Prostate gland (tissue), 2 donors: ENCODE measurements around the gene MEMO1. TPM values are rescaled to one million over a fixed set of nuclear protein-coding genes. Genes with fewer than 3 reads are reported as not detected.
"Not testable (repeated sequence)": the region's sequence is repeated elsewhere in the genome, so short reads cannot be mapped to it uniquely, and the experiment has no call there.

Experiments used
- DNase-seq: peaks from one replicate; pipeline ENCODE4 v3.0.0-alpha.2; 2019; ENCODE audit warnings: low spot score
- H3K27ac ChIP-seq, 2 donors: fragments of 200-600 bp; sonication (generic); 2 replicates each; pipeline ENCODE4 v1.5.1; 2017 to 2019
- H3K27me3 ChIP-seq: fragments of 200-600 bp; sonication (generic); replicated peaks from 2 replicates; pipeline ENCODE4 v1.5.1; 2019; ENCODE audit not compliant: insufficient read depth
- H3K36me3 ChIP-seq, 2 donors: fragments of 200-600 bp; sonication (generic); 1 replicate in 1 of 2; 2 replicates in 1 of 2; pipeline versions ENCODE4 v1.5.1 to v1.8.1; 2017 to 2019
- H3K4me1 ChIP-seq: fragments of 200-600 bp; sonication (generic); replicated peaks from 2 replicates; pipeline ENCODE4 v1.5.1; 2019
- H3K4me3 ChIP-seq, 2 donors: fragments of 200-600 bp; sonication (generic); 2 replicates each; pipeline ENCODE4 v1.5.1; 2017 to 2019
- H3K9me3 ChIP-seq: fragments of 200-600 bp; sonication (generic); 2 replicates; pipeline ENCODE4 v1.5.1; 2017
- POLR2A ChIP-seq: fragments of 450-650 bp; IDR thresholded peaks from one replicate; pipeline ENCODE4 v1.6.1; 2016; ENCODE audit warnings: antibody characterized with exemption, mild to moderate bottlenecking
- POLR2AphosphoS5 ChIP-seq: sonication (generic); formaldehyde crosslinking; IDR thresholded peaks from one replicate; pipeline ENCODE4 v1.6.1; 2017; ENCODE audit warnings: antibody characterized with exemption
- whole genome bisulfite sequencing: methylation state at CpG from one replicate; pipeline ENCODE4 v1.1.5; 2018; 5-methylcytosine and 5-hydroxymethylcytosine counted together
- intact Hi-C: fragments of 100-400 bp; cut with DNase I; formaldehyde crosslinking; loops from one replicate; pipeline ENCODE4 v1.14.2; 2022
- total RNA-seq, 2 donors: library from RNA; depleted of rRNA; stranded (reverse); fragments of >200 nt; gene quantifications; one replicate each; pipeline ENCODE4 v1.1.0, GENCODE V29; 2016
- TF ChIP-seq, protein P1 (sequence below), 4 experiments: fragments of 200-600 bp in 2 of 4; fragments of 450-650 bp in 2 of 4; sonication (generic) in 2 of 4; IDR thresholded peaks; 1 replicate in 3 of 4; 2 replicates in 1 of 4; pipeline ENCODE4 v1.5.1; 2016 to 2019; ENCODE audit warnings: antibody characterized with exemption in 4 of 4, mild to moderate bottlenecking in 2 of 4, moderate library complexity in 2 of 4

MEMO1 gene
- total RNA-seq, 2 donors from 2014 or later, result 25.7 to 38.7 TPM

DNA sequence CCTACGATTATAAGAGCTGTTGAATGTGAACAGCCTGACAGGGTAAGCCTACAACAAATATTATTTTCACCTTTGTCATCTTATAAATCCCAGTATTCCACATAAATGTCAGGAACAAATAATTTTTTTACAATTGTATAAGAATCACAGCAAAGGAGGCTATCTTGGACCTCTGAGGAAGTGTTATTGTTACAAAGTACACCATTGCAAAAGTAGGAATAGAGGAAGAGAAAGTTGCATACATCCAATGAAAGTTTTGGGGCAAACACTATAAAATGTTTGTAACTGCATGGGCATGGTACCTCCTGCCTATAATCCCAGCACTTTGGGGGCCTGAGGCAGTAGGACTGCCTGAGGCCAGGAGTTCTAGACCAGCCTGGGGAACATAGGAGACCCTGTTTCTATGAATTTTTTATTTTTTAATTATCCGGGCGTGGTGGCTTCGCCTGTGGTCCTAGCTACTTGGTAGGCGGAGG lies 715 bp upstream of the MEMO1 start:
- 77% methylated on average over 5 of the region's 5 CpGs for WGBS
- DNase-seq, result no peak
- no peaks in the 10 kb centered on the region for H3K36me3 ChIP-seq
- peak overlapping the region; percentile 93 to 94 for H3K27ac ChIP-seq
- H3K4me3 ChIP-seq, result peak overlapping the region; percentile 66 to 83
- peaks cover 8% of the 10 kb centered on the region for H3K4me1 ChIP-seq
- intact Hi-C loops, result loop anchor here (5.0 to 10.0 kb wide), 2 partner anchors 266 to 777 kb away; partner anchors contain the start of genes EHD3 and YIPF4
- no peaks in the 10 kb centered on the region for H3K9me3 ChIP-seq
- H3K27me3 ChIP-seq, result no peaks in the 10 kb centered on the region
- TF ChIP-seq POLR2AphosphoS5 (no peak), POLR2A (no peak)
- TF ChIP-seq, protein P1, sequence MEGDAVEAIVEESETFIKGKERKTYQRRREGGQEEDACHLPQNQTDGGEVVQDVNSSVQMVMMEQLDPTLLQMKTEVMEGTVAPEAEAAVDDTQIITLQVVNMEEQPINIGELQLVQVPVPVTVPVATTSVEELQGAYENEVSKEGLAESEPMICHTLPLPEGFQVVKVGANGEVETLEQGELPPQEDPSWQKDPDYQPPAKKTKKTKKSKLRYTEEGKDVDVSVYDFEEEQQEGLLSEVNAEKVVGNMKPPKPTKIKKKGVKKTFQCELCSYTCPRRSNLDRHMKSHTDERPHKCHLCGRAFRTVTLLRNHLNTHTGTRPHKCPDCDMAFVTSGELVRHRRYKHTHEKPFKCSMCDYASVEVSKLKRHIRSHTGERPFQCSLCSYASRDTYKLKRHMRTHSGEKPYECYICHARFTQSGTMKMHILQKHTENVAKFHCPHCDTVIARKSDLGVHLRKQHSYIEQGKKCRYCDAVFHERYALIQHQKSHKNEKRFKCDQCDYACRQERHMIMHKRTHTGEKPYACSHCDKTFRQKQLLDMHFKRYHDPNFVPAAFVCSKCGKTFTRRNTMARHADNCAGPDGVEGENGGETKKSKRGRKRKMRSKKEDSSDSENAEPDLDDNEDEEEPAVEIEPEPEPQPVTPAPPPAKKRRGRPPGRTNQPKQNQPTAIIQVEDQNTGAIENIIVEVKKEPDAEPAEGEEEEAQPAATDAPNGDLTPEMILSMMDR (IDR thresholded peaks at IDR 0.05), result no peak

DNA sequence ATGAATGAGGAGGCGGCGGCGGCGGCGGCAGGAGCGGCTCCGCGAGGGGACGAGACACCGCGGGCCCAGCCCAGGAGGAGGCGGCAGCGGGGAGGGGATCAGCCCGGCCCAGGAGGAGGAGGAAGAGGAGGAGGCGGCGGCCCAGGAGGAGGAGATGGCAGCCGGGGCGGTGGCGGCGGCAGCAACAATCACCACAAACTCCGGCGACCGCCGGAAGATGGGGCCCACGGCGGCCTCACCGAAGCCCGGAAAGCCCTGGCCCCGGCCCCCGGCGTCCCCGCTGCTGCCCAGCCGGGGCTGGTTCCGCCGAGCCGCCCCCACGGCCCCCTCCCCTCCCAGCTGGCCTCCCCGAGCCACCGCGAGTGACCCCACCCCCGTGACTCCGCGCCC lies 533 bp downstream of the MEMO1 start:
- H3K4me1 ChIP-seq, result not testable (repeated sequence)

DNA sequence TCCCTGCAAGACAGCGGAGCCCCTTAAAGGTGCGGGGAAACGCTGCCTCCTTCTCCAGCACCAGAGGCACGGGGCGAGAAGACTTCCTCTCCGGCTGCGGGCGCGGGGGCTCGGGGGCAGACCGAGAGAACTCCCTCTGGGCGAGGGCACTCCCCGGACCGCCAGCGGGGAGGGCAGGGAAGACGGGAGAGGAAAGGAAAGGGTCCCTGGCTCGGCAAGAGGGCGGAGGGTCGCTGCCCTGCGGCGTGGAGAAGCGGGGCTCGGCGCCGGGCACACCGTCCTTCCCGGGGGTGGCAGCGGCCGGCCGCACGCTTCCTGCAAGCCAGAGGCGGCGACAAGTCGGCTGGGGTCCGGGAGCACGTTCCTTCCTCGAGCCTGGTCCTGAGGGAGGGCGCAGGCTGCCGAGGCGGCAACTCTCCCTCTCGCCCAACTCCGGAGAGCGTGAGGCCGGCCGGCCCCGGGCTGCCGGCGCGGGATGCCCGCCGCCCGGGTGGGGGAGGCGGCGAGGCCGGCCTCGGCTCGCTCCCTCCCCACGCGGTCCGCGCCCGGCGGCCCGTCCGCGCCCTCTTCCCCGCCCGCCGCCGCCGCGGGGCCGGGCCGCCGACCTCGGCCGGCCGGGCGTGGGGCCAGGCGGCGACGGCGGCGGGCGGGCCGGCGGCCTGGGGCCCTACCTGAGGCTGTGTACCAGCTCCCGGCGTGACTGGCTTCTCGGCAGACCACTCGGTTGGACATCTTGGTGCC lies 1.1 kb downstream of the MEMO1 start:
- Histone ChIP-seq H3K27me3 (no peaks in the 10 kb centered on the region), H3K9me3 (no peaks in the 10 kb centered on the region), H3K4me1 (peaks cover 8% of the 10 kb centered on the region), H3K36me3 (no peaks in the 10 kb centered on the region), H3K27ac (peak overlapping the region; percentile 93 to 94), H3K4me3 (peak overlapping the region; percentile 66 to 83)
- DNase-seq, result peak; percentile 12
- TF ChIP-seq POLR2AphosphoS5, result no peak
- peak; percentile 10 for TF ChIP-seq POLR2A
- intact Hi-C loops, result loop anchor here (1.0 to 10.0 kb wide), 3 partner anchors 54 to 775 kb away; partner anchors contain the start of genes EHD3, SPAST and YIPF4
- WGBS, result 2% methylated on average over 35 of the region's 91 CpGs

More for the DNA sequence above, 533 bp downstream of the MEMO1 start:
- H3K27me3 ChIP-seq, H3K9me3 ChIP-seq, H3K36me3 ChIP-seq, DNase-seq: not testable (repeated sequence)
- Histone ChIP-seq H3K4me3 (peak overlapping the region; percentile 66 to 83), H3K27ac (peak overlapping the region; percentile 93 to 94)
- WGBS, result 1% methylated on average over 12 of the region's 43 CpGs
- intact Hi-C loops, result loop anchor here (5.0 to 10.0 kb wide), 2 partner anchors 267 to 775 kb away; partner anchors contain the start of genes EHD3 and YIPF4

DNA sequence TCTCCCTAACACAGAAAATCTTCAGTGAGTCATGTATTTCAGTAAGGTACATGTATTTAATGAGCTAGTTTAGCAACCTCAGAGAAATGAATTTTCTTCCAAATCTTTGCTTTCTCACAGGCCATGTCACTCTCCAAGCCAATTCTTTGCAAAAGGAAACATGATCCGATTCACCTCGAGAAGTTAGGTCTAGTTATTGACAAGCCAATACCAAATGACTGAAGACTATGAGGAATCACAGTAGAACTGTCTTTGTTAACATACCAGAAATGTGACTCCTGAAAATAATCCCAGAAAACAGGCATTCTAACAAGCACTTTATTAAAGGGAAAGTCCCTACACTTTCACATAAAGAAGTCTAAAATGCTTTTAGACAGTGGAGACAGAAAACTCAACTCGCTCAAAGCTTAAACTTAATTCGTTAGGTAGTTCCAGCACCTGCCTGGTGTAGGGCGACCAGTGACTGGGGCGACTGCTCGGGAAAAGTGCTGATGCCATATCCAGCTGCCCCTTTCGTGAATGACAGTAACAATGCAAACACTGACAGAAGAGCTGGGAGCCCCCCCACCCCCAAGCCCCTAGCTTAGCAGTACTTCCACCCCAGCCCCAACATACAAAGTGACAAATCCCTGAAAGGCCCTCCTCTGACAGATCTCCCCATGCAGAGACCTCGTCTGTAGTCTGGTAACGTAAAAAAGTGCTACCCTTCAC lies 1.8 kb downstream of the MEMO1 start:
- Histone ChIP-seq H3K27ac (peak overlapping the region; percentile 80 to 85), H3K9me3 (no peaks in the 10 kb centered on the region), H3K27me3 (no peaks in the 10 kb centered on the region), H3K4me3 (peak overlapping the region; percentile 66 to 83), H3K36me3 (no peaks in the 10 kb centered on the region), H3K4me1 (peaks cover 8% of the 10 kb centered on the region)
- 0% methylated on average over 10 of the region's 10 CpGs for WGBS
- TF ChIP-seq POLR2AphosphoS5, result no peak
- TF ChIP-seq POLR2A, result no peak
- TF ChIP-seq, protein P1 (IDR thresholded peaks at IDR 0.05), result no peak
- peak; percentile 15 for DNase-seq
- intact Hi-C loops, result loop anchor here (1.0 kb wide), 1 partner anchor 54 kb away; the partner anchor contains the start of gene SPAST

DNA sequence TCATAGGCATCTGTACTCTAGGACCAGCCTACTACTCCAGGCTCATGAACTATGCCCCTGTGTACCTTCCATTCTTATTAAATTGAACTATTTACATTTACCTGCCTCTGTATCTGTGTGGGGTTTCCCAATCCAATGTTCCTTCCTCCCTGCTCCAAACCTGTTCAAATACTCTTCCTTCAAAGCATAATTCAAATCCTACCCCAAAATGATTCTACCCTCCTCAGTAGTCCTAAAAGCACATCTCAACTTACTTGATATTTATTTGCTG lies 3.8 kb downstream of the MEMO1 start:
- no peak for DNase-seq
- Histone ChIP-seq H3K9me3 (no peaks in the 10 kb centered on the region), H3K4me1 (peaks cover 8% of the 10 kb centered on the region), H3K36me3 (no peaks in the 10 kb centered on the region), H3K4me3 (no peak overlapping the region), H3K27me3 (no peaks in the 10 kb centered on the region), H3K27ac (no peak overlapping the region)
- intact Hi-C loops, result no loop called here
- TF ChIP-seq POLR2A (no peak), POLR2AphosphoS5 (no peak)
- TF ChIP-seq, protein P1 (IDR thresholded peaks at IDR 0.05), result no peak
